Fibroblast of peridontal ligament (primary cell): ENCODE data around the gene ANKRD36B.
A peak's percentile ranks its signal among the peaks of the same experiment; 100 is the strongest.
"Not testable (repeated sequence)": the region's sequence is repeated elsewhere in the genome, so short reads cannot be mapped to it uniquely, and the experiment has no call there.

Source experiments
- DNase-seq: peaks from one replicate; pipeline ENCODE4 v3.0.0-alpha.2; 2010; ENCODE audit errors: extremely low read depth

ANKRD36B gene

GRCh38 chr2:97589598-97590510 lies at the start of gene ANKRD36B:
Gene ANKRD36B (minus strand): TSS chr2:97589877. CDS start chr2:97589685, 192 bp downstream.
- DNase-seq, result peak; percentile 34

GRCh38 chr2:97626049-97626430 lies 36.4 kb upstream of the ANKRD36B start:
- not testable (repeated sequence) for DNase-seq

- not testable (repeated sequence) for DNase-seq
These were observed 35.8 kb upstream of the ANKRD36B start for GRCh38 chr2:97625354-97626048.

GRCh38 chr2:97622976-97623375 lies 33.3 kb upstream of the ANKRD36B start:
- not testable (repeated sequence) for DNase-seq

GRCh38 chr2:97620492-97620891 lies 30.8 kb upstream of the ANKRD36B start:
- DNase-seq, result not testable (repeated sequence)

GRCh38 chr2:97618939-97619827 lies 29.5 kb upstream of the ANKRD36B start:
- not testable (repeated sequence) for DNase-seq

- no peak for DNase-seq
These were observed 28.2 kb upstream of the ANKRD36B start for GRCh38 chr2:97617911-97618310.

- DNase-seq, result not testable (repeated sequence)
These were observed 26.1 kb upstream of the ANKRD36B start for GRCh38 chr2:97615746-97616145.

- not testable (repeated sequence) for DNase-seq
These were observed 22.2 kb upstream of the ANKRD36B start for GRCh38 chr2:97611895-97612294.

GRCh38 chr2:97608745-97609144 lies 19.1 kb upstream of the ANKRD36B start:
- not testable (repeated sequence) for DNase-seq

- DNase-seq, result not testable (repeated sequence)
These were observed 16.1 kb upstream of the ANKRD36B start for GRCh38 chr2:97605524-97606339.

- DNase-seq, result not testable (repeated sequence)
These were observed 15.4 kb upstream of the ANKRD36B start for GRCh38 chr2:97605109-97605508.

GRCh38 chr2:97601537-97601936 lies 11.9 kb upstream of the ANKRD36B start:
- DNase-seq, result not testable (repeated sequence)

GRCh38 chr2:97596180-97596579 lies 6.5 kb upstream of the ANKRD36B start:
- DNase-seq, result not testable (repeated sequence)

- DNase-seq, result not testable (repeated sequence)
These were observed 3.8 kb upstream of the ANKRD36B start for GRCh38 chr2:97593520-97593919.

GRCh38 chr2:97590515-97591394 lies 1.1 kb upstream of the ANKRD36B start:
- DNase-seq, result peak; percentile 92

- not testable (repeated sequence) for DNase-seq
These were observed 450 bp downstream of the ANKRD36B start for GRCh38 chr2:97589257-97589597.

- not testable (repeated sequence) for DNase-seq
These were observed 24.0 kb downstream of the ANKRD36B start for GRCh38 chr2:97565674-97566073.

GRCh38 chr2:97552406-97552805 lies 37.3 kb downstream of the ANKRD36B start:
- not testable (repeated sequence) for DNase-seq

GRCh38 chr2:97550498-97550897 lies 39.2 kb downstream of the ANKRD36B start:
- DNase-seq, result peak; percentile 75
